Activated CD8-positive, alpha-beta memory T cell treated with anti-CD3 and anti-CD28 coated beads, Interleukin-2, amount 50 U/mL, for 48 hours (primary cell): ENCODE data around the gene BDH1.

ENCODE experiments used
- DNase-seq: peaks from one replicate; pipeline ENCODE4 v3.0.0-alpha.2; 2020

Gene BDH1

DNA sequence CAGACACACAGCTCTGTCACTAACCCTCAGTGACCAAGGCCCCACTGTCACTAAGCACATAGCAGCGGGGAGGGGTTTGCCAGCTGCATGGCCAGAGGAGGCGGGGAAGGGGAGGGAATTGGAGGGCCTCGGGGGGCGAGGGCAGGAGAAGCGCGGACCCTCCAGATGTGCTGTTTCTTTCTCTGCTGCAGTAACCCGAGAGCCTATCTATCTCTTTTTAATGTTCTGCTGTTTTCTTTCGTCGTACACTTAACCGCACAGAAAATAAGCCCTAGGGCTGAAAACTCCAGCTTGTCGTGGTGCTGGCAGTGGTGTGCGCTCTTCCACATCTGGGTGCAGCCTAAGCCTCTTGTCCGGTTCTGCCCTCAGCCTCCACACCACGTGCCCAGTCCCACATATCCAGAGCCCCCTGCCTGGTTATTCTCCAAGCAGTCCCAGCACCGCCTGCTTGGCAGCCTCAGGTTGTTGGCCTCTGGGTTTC, 51.1 kb downstream of the BDH1 start:
- DNase-seq: no peak

DNA sequence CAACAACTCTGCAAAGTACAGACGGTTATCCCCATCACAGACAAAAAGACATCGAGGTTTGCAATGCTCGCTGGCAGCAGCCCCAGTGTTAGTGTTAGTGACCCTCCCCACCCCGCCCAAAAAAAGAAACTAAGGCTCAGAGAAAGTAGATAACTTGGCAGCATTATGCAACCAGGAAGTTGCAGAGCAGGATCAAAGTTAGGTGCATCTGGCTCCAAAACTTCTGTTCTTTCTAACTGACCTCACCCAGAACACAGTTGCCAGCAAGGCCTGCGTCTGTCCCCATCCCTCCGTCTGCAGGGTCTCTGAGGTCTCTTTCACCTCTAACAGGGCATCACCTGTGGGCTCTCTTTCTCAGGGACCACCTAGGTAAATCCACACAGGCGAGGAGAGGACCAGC, 51.5 kb downstream of the BDH1 start:
- DNase-seq: no peak

DNA sequence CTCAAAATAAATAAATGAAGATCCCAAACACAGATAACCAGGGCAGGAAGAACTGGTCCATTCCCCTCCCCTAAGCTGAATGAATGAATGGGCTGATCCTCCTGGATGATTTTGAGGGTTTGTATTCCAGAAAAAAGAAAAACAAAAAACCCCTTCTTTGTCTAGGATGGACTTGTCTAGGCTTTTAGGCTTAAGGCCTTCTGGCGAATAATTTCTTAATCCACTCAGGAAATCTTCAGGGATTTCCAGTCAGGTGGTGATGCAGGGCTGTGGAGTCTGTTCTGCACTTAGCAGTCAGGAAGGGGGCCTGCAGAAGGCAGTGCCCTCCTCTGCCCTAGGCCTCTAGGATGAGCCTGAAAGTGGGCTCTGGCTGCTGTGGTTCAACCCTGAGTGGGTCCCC, 52.1 kb downstream of the BDH1 start:
- no peak for DNase-seq

DNA sequence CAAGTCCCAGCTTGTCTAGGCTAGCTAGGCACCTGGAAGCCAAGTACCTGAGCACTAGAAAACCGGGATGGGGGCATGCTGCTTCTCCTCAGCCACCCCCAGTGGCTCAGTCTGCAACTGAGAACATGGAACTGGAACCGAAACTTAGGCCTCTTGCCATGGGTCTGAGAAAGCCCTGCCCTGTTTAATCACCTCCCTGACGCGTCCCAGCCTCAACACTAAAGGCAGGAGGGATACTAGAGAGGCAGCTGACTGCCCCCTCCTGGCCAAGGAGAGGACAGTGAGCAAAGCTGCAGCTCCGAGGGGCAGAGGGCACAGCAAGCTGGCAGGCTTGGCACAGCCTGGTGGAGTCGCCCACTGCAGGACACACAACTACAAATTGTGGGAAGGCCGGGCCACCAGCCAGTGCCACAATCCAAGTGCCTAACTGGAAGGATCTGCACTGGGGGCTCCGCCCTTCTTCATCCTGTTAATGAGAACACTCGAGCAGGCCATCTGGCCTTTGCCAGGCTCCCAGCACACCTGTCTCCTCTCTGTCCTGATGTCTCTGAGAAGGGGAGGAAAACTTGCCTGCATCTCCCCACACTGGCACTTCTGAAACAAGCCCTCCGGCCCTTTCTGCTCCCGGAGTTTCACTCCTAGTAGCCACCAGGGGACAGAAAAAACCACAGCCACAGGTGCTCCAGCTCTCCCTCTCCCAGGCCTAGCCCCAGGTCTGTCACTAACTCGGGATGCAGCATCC, 53.7 kb downstream of the BDH1 start:
- peak; percentile 75 for DNase-seq

DNA sequence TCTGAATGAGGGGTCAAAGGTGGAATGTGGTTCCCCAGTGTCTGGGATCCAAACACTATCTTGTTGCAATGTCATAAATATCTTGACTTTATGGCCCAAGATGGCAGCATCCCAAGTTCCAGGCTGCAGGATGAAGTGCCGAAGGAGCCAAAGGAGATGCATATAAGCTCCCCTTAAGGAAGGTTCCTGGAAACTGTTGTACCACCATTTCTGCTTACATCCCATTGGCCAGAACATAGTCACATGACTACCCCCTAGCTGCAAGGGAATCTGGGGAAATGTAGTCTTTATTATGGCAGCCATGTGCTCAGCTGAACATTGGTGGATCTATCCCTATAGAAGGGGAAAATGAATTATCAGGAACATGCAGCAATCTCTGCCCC, 54.3 kb downstream of the BDH1 start:
- no peak for DNase-seq

DNA sequence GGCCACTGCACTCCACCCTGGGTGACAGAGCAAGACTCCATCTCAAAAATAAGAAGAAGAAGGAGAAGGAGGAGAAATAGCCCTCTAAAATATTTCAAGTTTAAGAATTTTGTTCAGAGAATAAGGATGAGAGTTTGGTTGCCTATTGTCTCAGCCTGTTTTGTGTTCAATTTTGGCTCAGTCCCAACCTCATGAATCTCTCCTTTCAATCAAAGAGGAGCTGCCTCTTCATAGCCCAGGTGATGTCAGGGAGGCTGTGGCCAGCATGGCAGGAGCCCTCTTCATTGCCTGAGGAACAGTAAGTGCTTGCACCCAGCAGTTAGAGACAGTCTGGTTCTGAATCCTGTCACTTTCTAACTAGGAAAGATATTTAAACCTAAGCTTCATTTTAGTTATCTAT, 55.0 kb downstream of the BDH1 start:
- DNase-seq: no peak

DNA sequence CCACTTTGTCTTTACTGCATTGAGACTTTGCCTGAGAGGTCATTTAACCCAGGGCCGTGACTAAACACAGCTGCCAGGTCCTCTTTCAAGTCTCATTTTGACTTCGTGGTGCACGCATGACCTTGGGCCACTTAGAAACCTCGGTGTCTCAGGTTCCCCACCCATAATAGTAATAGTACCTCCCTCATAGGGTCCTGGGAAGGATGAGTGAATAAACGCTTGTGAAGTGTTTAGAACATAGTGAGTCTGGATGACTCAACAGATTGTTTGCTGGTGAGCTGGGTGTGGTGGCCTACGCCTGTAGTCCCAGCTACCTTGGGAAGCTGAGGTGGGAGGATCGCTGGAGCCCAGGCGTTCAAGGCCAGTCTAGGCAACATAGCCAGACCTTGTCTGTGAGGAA, 56.3 kb downstream of the BDH1 start:
- no peak for DNase-seq

DNA sequence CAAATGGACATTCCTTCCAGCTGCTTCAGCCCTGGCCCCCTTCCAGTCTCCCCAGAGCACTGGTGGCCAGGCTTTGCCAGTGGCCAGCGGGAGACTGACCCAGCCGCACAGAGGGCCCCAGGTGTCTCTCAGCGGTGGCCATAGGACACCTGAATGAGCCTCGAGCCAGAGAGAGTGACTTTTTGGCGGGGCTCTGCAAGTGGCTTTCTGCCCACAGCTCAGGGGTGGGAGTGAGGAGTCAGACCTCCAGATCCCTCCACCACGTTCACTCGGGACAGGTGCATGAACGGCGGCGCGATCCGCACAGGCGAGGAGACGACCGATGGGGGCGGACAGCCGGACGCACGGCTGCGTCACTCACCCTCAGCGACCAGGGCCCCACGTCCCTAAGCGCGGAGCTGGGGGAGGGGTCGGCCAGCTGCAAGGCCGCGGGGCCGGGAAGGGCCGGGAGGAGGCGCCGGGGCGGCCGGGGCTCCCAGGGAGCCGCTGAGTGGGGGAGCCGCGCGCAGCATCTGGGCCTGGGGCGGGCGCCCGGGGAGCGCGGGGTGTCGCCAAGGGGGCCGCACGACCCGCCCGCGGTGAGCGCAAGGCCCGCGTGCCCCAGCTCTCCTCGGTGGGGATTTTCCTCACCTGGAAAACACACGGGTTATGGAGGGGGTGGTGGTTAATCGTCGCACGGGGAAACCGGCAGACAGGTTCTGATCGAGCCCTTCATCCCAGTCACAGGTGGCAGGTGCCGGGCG, 57.1 kb downstream of the BDH1 start:
- DNase-seq: no peak

DNA sequence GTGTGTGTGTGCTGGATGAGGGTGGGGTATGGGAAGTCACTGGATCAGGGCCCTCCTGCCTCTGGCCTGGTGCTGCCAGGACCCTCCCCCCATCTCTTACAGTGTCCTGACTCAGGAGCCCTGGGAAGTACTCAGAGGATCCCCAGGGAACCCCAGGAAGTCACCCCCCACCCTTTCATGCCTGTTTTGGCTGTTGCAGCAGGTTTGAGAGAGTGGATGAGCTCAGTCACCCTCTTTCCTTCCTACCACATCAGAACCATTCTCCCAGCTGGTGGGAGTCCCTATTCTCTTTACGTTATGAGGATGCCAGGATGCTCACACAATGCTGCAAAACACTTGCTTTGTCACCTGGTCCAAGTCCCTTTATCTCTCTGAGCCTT, 59.0 kb downstream of the BDH1 start:
- no peak for DNase-seq

DNA sequence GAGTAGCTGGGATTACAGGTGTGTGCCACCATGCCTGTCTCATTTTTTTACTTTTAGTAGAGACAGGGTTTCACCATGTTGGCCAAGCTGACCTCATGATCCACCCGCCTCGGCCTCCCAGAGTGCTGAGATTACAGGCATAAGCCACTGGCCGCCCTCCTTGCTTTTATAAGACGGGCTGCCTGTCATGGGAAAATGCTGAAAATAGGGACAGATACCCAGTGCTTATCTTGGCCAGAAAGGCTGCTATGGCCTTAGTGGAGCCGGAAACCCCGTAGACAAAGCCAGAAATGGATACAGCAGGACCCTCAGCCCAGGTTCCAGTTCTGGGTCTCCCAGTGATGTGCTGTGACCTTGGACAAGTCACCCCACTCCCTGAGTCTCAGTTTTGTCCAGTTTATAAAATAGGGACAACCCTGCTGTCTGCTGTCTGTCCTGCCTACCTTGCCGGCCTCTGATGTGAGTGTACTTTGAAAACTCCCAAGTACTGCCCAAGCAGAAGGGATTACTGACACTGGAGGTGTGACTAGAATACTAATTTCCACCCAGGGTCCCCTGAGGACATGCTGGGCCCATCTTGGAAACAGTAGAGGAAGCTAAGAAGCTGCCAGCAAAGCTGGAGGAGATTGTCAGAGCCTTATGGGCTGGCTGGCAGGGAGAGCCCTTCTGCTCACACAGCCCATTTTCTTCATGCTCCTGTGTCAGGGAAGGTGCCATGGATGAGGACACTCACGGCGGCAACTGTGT, 59.6 kb downstream of the BDH1 start:
- DNase-seq: no peak

DNA sequence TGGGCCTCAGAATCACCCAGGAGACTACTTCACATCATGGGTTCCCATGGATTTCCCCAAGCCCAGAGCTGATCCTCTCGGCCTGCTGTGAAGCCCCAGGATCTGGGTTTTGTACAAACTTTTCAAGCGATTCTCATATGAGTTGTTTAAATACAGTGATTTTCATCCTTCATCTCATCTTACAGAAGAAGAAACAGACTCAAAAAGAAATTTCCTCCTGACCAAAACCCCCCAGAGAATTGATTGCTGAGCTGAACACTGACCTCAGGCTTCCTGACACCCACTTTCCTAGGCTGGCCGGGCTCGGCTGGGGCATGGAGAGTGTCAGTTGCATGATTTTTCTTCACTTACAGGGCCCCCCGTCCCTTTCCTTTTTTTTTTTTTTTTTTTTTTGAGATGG, 60.3 kb downstream of the BDH1 start:
- DNase-seq: no peak

DNA sequence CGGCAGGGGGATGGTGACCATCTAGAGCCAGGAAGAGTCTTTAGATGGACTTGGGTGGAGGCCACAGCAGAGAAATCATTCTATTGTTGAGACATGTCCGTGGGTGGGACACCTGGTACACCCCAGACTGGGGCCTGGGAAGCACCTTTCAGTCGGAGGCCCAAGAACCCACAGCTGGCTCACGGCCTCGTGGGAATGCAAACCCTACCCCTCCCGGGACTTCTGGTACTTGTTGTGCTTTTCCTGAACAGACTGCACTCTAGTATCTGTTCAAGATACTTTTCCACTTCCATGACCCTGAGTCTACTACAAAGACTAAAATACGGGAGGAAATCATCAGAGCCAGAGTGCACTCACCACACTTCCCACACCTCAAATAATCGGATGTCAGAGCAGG, 60.7 kb downstream of the BDH1 start:
- DNase-seq: no peak

DNA sequence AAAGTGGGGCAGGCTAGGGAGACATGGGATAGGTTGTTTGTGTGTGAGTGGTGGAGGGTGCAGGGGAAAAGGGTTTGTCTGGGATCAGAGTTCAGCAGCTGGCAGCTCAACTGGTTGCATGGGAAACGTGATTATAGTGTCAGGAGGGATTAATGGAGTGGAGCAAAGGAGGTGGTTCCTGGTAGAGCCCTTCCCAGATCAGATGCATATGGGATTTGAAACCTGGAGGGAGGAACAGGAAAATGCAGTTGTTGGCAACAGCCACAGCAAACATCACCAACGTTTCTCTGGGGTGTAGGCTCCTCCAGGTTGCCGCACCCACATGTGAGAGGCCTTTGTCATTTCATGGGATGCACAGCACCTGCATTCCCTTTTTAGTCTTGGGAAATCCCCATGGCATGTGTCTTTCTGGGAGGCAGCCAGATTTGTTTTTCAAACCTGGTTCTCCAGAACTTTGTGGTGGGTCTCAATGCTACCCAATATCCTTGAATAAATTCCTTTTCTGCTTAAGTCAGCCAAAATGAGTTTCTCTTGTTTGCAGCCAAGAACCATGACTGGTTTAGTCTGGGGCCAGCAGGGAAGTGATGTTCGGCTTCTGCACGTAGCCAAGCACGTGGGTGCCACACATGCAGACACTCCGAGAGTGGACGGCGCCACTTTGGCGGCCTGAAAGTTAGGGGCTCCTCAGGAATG, 61.3 kb downstream of the BDH1 start:
- DNase-seq: no peak

DNA sequence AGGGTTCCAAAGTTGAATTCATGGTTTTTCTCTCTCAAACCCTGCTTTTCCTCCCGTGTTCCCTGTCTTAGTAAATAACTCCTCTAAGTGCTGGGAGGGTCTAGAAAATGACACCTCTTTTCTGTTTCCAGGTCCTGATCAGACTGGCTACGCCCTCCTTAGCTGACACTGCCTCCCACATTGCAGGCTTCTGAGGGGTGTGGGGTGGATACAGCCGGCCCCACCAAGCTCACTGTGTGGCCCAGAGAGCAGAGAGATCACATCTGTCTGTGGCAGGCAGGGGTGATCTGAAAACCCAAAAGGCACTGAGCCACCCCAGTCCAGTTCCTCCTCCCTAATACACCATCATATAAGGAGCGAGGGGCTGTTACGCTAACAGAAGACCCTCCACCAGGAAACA, 62.7 kb downstream of the BDH1 start:
- no peak for DNase-seq

DNA sequence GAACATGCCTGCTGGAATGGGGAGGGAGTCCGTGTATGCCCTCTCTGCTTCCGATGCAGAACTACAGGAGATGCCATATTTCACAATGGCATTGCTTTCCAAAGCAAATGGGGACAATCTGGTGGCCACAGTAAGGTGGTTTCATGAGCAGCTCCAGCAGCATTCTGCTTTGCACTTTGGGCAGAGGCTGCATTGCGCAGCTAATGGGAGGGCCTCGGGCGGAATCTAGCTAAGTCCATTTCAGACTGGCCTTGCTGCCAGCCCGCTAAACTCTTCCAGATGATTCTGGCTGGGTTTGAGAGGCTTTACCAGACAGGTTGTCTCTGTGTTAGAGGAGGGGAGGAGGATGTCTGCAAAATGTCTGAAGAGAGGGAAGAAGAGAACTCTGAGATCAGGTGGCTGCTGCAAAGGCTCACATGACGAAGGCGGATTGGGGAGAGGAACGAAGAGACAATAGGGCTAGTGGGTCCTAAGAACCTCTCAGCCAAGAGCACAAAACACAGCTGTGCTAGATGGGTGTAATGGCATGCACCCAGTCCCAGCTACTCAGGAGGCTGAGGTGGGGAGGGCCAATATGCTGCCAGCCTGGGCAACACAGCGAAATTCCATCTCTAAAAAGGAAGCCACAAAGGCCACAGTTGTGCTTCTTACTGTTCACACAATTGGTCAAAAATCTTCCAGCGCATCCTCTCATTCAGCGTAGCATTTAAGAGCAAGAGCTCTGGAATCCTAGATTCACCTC, 63.7 kb downstream of the BDH1 start:
- DNase-seq: no peak

DNA sequence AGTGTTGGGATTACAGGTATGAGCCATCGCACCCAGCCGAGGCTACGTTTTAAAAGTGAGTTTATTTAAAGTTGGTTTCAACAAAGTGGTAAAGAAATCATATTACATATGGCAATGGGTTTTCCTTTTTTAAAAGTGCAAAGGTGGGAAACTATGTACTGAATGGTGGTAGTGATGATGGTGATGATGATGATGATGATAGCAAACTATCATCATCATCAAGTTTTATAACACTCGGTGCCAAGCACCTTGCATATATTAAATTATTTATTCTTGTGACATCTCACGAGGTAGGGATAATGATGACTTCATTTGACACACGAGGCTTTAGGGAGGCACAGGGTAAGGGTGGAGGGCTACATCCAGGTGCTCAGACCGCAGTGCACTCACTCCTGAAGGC, 64.3 kb downstream of the BDH1 start:
- DNase-seq: no peak

DNA sequence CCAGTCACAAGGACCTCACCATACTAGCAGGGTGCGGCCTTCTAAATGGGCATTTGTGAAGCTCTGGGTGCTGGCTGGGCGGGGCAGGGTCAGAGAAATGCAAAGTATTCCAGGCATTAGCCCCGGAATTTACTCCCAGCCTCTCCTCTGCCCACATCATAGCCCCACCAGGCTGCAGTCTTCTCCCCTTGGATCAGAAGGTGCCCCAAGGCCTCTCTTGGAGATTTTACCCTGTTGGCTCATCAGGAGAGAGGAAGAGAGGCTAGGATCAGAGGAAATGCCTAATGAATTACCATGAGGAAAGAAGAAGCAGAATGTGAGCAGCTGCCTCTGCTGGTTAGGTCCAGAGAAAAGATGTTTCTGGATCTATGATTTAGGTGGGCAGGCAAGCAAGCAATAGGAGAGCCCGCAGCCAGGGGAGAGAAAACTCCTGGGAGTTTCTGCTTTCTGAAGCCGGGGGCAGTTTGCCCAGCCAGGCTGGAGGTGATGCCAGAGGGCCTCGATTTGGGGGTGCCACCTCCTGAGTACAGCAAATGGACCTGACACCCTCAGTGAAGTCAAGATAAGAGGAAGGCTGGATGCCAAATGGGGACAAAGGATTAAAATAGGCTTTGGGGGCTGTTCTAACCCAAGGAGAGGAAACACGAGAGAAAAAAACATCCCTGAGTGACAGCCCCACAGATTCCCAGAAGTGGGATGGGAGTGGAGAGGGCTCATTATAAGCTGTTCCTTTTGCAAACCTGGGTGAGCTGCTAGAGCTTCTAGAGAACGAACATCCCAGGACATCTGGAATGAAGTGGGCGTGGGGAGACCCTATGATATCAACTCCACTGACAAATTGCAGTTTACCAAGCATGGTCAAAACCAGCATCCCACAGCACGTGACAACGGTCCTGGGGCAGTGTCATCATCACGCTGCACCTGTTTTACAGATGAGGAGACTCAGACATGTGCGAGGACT, 65.4 kb downstream of the BDH1 start:
- DNase-seq: no peak

DNA sequence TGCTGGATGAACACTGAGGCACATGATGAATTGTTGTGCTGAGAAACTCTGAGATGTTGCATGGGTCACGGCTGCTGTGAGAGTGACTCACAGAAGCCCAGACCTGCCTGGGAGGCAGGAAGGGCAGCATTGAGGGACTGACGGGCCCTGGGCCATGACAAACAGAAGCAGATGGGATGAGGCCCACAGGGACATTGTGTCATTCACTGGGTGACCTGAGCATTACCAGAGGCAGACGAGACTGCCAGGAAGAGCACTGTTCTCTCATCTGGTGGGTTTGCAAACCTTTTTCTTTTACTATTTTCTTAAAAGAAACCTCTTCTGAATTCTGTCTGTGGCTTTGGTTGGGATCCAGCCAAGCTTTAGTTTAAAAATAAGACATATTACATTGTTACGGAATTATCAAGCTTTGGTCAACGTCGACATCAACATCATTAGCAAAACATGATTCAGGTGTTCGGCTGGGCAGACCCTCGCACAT, 67.8 kb downstream of the BDH1 start:
- no peak for DNase-seq

DNA sequence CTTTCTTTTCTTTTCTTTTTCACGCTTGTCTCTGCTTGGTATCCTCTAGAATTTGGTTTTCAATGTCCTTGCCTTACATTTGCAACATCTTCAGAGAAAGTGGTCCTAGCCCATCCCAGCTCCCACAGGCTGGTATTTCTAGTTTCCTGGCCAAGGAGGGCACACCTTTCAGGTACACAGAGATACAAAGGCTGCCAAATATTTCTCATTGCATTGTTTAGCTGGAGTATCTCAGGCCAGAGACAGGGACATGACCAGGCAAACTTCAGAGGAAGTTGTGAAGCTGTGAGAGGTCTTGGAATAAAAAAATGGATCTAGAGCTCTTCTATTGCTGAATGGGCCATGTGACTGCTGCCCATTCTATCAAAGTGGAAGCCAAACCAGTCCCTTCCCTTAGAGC, 68.9 kb downstream of the BDH1 start:
- DNase-seq: no peak

DNA sequence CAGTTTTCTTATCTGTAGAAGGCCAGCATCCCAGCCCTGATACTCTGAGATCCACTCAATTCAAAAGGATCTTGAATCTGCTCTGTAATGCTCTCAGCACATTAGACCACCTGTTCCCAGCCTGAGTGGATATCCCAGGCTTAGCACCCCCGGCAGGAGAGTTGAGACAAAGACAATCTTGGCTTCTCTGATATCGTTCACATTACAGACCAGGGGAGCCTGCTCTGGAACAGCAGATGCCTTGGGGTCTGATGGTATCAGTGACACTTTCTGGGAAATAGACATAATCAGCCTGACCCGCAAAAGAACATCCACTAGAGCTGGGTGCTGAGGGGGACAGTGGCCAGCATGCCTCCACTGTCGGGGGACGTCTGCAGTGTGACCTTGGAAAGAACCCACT, 70.6 kb downstream of the BDH1 start:
- no peak for DNase-seq

DNA sequence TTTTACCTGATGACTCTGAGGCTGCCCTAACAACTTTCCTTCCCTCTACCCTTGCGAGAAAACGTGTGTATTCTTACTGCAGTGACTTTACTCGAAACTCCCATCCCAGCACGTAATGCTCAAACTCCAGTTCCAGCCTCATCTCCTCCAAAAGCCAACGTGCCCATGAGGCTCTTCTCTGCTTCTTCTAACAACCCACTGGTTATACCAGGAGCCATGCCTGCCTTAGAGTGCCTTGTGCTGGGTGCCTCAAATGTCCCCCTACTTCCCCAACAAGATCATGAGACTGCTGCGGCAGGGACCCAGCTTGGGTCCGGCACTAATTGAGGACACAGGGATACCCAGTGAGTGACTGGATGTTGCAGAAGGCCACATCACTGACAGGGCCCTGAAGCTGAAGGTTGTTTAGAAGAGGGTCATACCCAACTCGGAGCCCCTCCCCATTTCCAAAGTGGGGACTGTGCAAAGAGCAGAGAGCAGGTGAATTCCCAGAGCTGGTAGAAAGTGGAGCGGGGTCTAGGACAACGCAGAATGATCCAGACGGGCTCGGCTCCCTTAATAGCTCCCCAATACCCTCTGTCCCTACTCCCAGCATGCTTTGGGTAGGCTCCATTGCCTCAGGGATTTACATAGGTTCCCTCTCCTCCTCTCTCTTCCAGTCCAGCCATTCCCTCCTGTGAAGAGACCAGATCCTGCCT, 71.4 kb downstream of the BDH1 start:
- no peak for DNase-seq
